Astrocyte of the spinal cord (primary cell): ENCODE measurements around the gene PATJ.

Experiments
- DNase-seq: peaks from one replicate; pipeline ENCODE4 v3.0.0; 2011; ENCODE audit warnings: low read depth, low spot score
- H3K4me3 ChIP-seq: 2 replicates; pipeline ENCODE4 v1.5.1; 2011; ENCODE audit warnings: low read depth, mild to moderate bottlenecking, low read length, moderate library complexity
- in situ Hi-C: cut with HindIII; loops from 2 replicates; pipeline ENCODE4 v1.10.0; 2017; ENCODE audit warnings: low sequenced_read_pairs
- TF ChIP-seq, protein P1 (sequence below): IDR thresholded peaks from 2 replicates; pipeline ENCODE4 v1.5.1; 2012; ENCODE audit warnings: low read depth, mild to moderate bottlenecking, low read length, inconsistent platforms

Gene PATJ

DNA sequence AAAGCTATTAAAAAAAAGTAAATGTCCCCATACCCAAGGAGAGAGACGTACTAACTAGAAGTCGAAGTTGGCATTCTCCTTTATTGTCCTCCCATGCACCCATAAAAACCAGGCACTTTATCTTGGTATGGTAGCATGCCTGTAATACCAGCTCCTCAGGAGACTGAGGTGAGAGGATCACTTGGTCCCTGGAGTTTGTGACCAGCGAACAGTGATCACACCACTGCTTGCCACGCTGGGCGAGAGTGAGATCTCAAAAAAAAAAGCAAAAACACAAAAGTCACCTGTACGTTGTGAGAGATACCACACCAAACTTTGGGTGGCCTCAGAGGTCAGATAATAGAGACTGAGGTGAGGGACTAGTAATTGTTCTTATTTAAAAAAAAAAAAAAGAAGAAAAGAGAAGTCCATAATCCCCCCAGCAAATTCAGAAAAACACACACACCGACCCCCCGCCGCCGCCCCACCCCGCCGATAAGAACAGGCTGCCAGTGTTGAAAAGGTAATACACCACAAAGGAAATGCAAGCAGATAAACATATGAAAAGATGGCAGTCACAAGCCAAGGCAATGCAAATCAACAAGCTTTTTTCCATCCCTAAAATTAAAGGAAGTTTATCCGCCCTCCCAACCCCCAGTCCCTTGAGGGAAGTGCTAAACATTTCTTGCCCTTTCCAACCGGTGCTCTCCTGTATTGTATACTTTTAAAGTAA lies 455.9 kb downstream of the PATJ start:
- H3K4me3 ChIP-seq = no peak overlapping the region
- in situ Hi-C loops = no loop called here
- DNase-seq = no peak

DNA sequence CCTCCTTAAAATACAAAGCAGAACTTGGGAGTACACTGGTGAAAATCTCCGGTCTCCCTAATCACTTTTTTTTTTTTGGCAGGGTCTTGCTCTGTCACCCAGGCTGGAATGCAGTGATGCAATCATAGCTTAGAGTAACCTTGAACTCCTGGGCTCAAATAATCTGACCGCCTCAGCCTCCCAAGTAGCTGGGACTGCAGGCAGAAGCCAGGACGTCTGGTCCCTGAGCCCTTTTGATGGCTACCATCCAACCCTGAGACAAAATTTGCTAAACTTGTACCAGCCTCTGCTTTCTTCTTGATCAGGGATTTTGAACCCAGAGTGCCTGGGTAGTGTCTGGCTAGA lies 456.5 kb downstream of the PATJ start:
- in situ Hi-C loops = no loop called here
- H3K4me3 ChIP-seq = no peak overlapping the region
- TF ChIP-seq, protein P1, sequence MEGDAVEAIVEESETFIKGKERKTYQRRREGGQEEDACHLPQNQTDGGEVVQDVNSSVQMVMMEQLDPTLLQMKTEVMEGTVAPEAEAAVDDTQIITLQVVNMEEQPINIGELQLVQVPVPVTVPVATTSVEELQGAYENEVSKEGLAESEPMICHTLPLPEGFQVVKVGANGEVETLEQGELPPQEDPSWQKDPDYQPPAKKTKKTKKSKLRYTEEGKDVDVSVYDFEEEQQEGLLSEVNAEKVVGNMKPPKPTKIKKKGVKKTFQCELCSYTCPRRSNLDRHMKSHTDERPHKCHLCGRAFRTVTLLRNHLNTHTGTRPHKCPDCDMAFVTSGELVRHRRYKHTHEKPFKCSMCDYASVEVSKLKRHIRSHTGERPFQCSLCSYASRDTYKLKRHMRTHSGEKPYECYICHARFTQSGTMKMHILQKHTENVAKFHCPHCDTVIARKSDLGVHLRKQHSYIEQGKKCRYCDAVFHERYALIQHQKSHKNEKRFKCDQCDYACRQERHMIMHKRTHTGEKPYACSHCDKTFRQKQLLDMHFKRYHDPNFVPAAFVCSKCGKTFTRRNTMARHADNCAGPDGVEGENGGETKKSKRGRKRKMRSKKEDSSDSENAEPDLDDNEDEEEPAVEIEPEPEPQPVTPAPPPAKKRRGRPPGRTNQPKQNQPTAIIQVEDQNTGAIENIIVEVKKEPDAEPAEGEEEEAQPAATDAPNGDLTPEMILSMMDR = no peak
- no peak for DNase-seq

More for the DNA sequence above, 455.9 kb downstream of the PATJ start:
- TF ChIP-seq, protein P1 = no peak

GRCh38 chr1:62207187-62207586 lies 464.9 kb downstream of the PATJ start:
- in situ Hi-C loops = no loop called here
- no peak overlapping the region for H3K4me3 ChIP-seq
- no peak for DNase-seq
- TF ChIP-seq, protein P1 = no peak

- TF ChIP-seq, protein P1 = no peak
- in situ Hi-C loops = no loop called here
- DNase-seq = no peak
- H3K4me3 ChIP-seq = no peak overlapping the region
Measured at GRCh38 chr1:62208087-62208486, 465.8 kb downstream of the PATJ start.

- no peak overlapping the region for H3K4me3 ChIP-seq
- TF ChIP-seq, protein P1 = no peak
- in situ Hi-C loops = no loop called here
- DNase-seq = no peak
Measured at GRCh38 chr1:62208970-62209369, 466.7 kb downstream of the PATJ start.

DNA sequence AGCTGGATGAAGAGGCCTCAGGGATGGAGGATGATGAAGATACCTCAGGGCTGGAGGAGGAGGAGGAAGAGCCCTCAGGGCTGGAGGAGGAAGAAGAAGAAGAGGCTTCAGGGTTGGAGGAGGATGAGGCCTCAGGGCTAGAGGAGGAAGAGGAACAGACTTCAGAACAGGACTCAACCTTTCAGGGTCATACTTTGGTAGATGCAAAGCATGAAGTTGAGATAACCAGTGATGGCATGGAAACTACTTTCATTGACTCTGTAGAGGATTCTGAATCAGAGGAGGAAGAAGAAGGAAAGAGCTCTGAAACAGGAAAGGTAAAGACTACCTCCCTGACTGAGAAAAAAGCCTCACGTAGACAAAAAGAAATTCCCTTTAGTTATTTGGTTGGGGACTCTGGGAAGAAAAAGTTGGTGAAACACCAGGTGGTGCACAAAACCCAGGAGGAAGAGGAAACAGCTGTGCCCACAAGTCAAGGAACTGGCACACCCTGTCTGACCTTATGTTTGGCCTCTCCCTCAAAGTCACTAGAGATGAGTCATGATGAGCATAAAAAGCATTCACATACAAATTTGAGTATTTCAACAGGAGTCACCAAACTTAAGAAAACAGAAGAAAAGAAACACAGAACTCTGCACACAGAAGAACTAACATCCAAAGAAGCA lies 467.8 kb downstream of the PATJ start:
- in situ Hi-C loops = no loop called here
- no peak overlapping the region for H3K4me3 ChIP-seq
- DNase-seq = no peak
- TF ChIP-seq, protein P1 = no peak
